MM.1S (cell line): ENCODE results near the gene PROCA1.

Experiments used
- EZH2 ChIP-seq: fragments of 300-600 bp; sonication (generic); optimal IDR thresholded peaks from 2 replicates; pipeline ENCODE3; 2017; ENCODE audit warnings: low read depth, mild to moderate bottlenecking, antibody characterized with exemption, low read length, mixed read lengths
- EZH2phosphoT487 ChIP-seq: fragments of 300-600 bp; sonication (generic); IDR thresholded peaks from 2 replicates; pipeline ENCODE4 v1.6.1; 2018; ENCODE audit warnings: antibody characterized with exemption, low read length
- TF ChIP-seq, protein P1 (sequence below): fragments of 300-600 bp; sonication (generic); IDR thresholded peaks from 2 replicates; pipeline ENCODE4 v1.5.1; 2016; ENCODE audit warnings: antibody characterized with exemption, low read length, mixed read lengths

GRCh38 chr17:28702026-28702751 lies 9.5 kb downstream of the PROCA1 start:
- TF ChIP-seq, protein P1, sequence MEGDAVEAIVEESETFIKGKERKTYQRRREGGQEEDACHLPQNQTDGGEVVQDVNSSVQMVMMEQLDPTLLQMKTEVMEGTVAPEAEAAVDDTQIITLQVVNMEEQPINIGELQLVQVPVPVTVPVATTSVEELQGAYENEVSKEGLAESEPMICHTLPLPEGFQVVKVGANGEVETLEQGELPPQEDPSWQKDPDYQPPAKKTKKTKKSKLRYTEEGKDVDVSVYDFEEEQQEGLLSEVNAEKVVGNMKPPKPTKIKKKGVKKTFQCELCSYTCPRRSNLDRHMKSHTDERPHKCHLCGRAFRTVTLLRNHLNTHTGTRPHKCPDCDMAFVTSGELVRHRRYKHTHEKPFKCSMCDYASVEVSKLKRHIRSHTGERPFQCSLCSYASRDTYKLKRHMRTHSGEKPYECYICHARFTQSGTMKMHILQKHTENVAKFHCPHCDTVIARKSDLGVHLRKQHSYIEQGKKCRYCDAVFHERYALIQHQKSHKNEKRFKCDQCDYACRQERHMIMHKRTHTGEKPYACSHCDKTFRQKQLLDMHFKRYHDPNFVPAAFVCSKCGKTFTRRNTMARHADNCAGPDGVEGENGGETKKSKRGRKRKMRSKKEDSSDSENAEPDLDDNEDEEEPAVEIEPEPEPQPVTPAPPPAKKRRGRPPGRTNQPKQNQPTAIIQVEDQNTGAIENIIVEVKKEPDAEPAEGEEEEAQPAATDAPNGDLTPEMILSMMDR, result no peak
- TF ChIP-seq EZH2phosphoT487 (no peak), EZH2 (no peak)
